ENCODE data around the gene GRHL1. TPM values are rescaled to one million over a fixed set of nuclear protein-coding genes. Genes with fewer than 3 reads are reported as not detected.
"Not testable (repeated sequence)": the region's sequence is repeated elsewhere in the genome, so short reads cannot be mapped to it uniquely, and the experiment has no call there.

The GRHL1 gene
- total RNA-seq, 2 donors from 2014 or later: 0.41 to 9.5 TPM

- peaks cover 7 to 11% of the 10 kb centered on the region in 2 donors for H3K4me1 ChIP-seq (ENCODE audit: control insufficient read depth in 1 of 2, low read depth in 2 of 2)
- no peak overlapping the region for H3K4me3 ChIP-seq
- no peak for ATAC-seq (ENCODE audit: insufficient number of reproducible peaks, low FRiP score, low read depth)
- H3K27ac ChIP-seq: no peak overlapping the region
- no peaks in the 10 kb centered on the region for H3K9me3 ChIP-seq
- TF ChIP-seq CTCF (IDR thresholded peaks at IDR 0.05): no peak
- no peaks in the 10 kb centered on the region for H3K27me3 ChIP-seq (replicated peaks; ENCODE audit: insufficient read depth)
- DNase-seq (ENCODE audit: low spot score): no peak
- no peaks in the 10 kb centered on the region for H3K36me3 ChIP-seq
Observed at GRCh38 chr2:10014418-10015190, 63.1 kb downstream of the GRHL1 start.

GRCh38 chr2:10015376-10015989 is 64.0 kb downstream of the GRHL1 start:
- DNase-seq (ENCODE audit: low spot score); ATAC-seq (ENCODE audit: insufficient number of reproducible peaks, low FRiP score, low read depth): not testable (repeated sequence)

GRCh38 chr2:10016001-10016801 is 64.7 kb downstream of the GRHL1 start:
- DNase-seq (ENCODE audit: low spot score): no peak
- H3K4me3 ChIP-seq: no peak overlapping the region
- no peak for ATAC-seq (ENCODE audit: insufficient number of reproducible peaks, low FRiP score, low read depth)
- TF ChIP-seq CTCF (IDR thresholded peaks at IDR 0.05): no peak
- no peaks in the 10 kb centered on the region for H3K4me1 ChIP-seq (ENCODE audit: control insufficient read depth in 1 of 2, low read depth in 2 of 2)
- no peak overlapping the region for H3K27ac ChIP-seq
- H3K27me3 ChIP-seq (replicated peaks; ENCODE audit: insufficient read depth): no peaks in the 10 kb centered on the region
- no peaks in the 10 kb centered on the region for H3K36me3 ChIP-seq
- no peaks in the 10 kb centered on the region for H3K9me3 ChIP-seq

More at GRCh38 chr2:10015376-10015989, 64.0 kb downstream of the GRHL1 start:
- H3K9me3 ChIP-seq; H3K36me3 ChIP-seq; H3K27me3 ChIP-seq (replicated peaks; ENCODE audit: insufficient read depth); H3K4me3 ChIP-seq; H3K27ac ChIP-seq; H3K4me1 ChIP-seq (ENCODE audit: control insufficient read depth in 1 of 2, low read depth in 2 of 2): not testable (repeated sequence)

- H3K27ac ChIP-seq: no peak overlapping the region
- H3K4me3 ChIP-seq: no peak overlapping the region
- ATAC-seq (ENCODE audit: insufficient number of reproducible peaks, low FRiP score, low read depth) (no peak), DNase-seq (ENCODE audit: low spot score) (no peak)
- no peaks in the 10 kb centered on the region for H3K4me1 ChIP-seq (ENCODE audit: control insufficient read depth in 1 of 2, low read depth in 2 of 2)
- no peaks in the 10 kb centered on the region for H3K27me3 ChIP-seq (replicated peaks; ENCODE audit: insufficient read depth)
- H3K9me3 ChIP-seq: no peaks in the 10 kb centered on the region
- TF ChIP-seq CTCF (IDR thresholded peaks at IDR 0.05): no peak
- H3K36me3 ChIP-seq: no peaks in the 10 kb centered on the region
Observed at GRCh38 chr2:10016802-10017258, 65.3 kb downstream of the GRHL1 start.

- H3K9me3 ChIP-seq: no peaks in the 10 kb centered on the region
- no peak overlapping the region for H3K4me3 ChIP-seq
- no peaks in the 10 kb centered on the region for H3K36me3 ChIP-seq
- H3K27ac ChIP-seq: no peak overlapping the region
- no peaks in the 10 kb centered on the region for H3K4me1 ChIP-seq (ENCODE audit: control insufficient read depth in 1 of 2, low read depth in 2 of 2)
- no peak for TF ChIP-seq CTCF (IDR thresholded peaks at IDR 0.05)
- no peak for ATAC-seq (ENCODE audit: insufficient number of reproducible peaks, low FRiP score, low read depth)
- H3K27me3 ChIP-seq (replicated peaks; ENCODE audit: insufficient read depth): no peaks in the 10 kb centered on the region
- DNase-seq (ENCODE audit: low spot score): no peak
Observed at GRCh38 chr2:10017313-10017941, 65.9 kb downstream of the GRHL1 start.

All from thoracic aorta (tissue), 2 donors.